HG02571 (cell line): ENCODE data around the gene HK3.

ENCODE experiments used
- ATAC-seq: cut with Tn5 transposase; IDR thresholded peaks from one replicate; pipeline ENCODE4 v1.9.1; 2021; ENCODE audit warnings: mild to moderate bottlenecking, moderate library complexity; ENCODE audit not compliant: unreplicated experiment

Gene HK3

GRCh38 chr5:176902102-176902814 is 3.1 kb upstream of the HK3 start:
- no peak for ATAC-seq

- ATAC-seq, result peak; percentile 43
Observed at GRCh38 chr5:176901260-176902101, 2.3 kb upstream of the HK3 start.

- ATAC-seq, result no peak
Observed at GRCh38 chr5:176900780-176901204, 1.6 kb upstream of the HK3 start.

GRCh38 chr5:176899946-176900779 is 1.0 kb upstream of the HK3 start:
- no peak for ATAC-seq

GRCh38 chr5:176897263-176897662 is 1.9 kb downstream of the HK3 start:
- ATAC-seq, result no peak

GRCh38 chr5:176895831-176896230 is 3.3 kb downstream of the HK3 start:
- no peak for ATAC-seq

GRCh38 chr5:176894298-176894697 is 4.8 kb downstream of the HK3 start:
- no peak for ATAC-seq

GRCh38 chr5:176892663-176893062 is 6.5 kb downstream of the HK3 start:
- ATAC-seq, result no peak

GRCh38 chr5:176891331-176891958 is 7.7 kb downstream of the HK3 start:
- ATAC-seq, result no peak

- ATAC-seq, result no peak
Observed at GRCh38 chr5:176890455-176891330, 8.5 kb downstream of the HK3 start.

- no peak for ATAC-seq
Observed at GRCh38 chr5:176889321-176890280, 9.5 kb downstream of the HK3 start.

- no peak for ATAC-seq
Observed at GRCh38 chr5:176888865-176889165, 10.3 kb downstream of the HK3 start.

- ATAC-seq, result no peak
Observed at GRCh38 chr5:176888016-176888864, 10.9 kb downstream of the HK3 start.

GRCh38 chr5:176887252-176887849 is 11.8 kb downstream of the HK3 start:
- no peak for ATAC-seq

GRCh38 chr5:176886336-176887251 is 12.6 kb downstream of the HK3 start:
- ATAC-seq, result no peak

- ATAC-seq, result no peak
Observed at GRCh38 chr5:176884571-176884890, 14.6 kb downstream of the HK3 start.
